Measurements from ENCODE around the gene POLR3K.
"Not testable (repeated sequence)": the region's sequence is repeated elsewhere in the genome, so short reads cannot be mapped to it uniquely, and the experiment has no call there.

GRCh38 chr16:20886-21285 is 32.5 kb downstream of the POLR3K start:
- not testable (repeated sequence) for TF ChIP-seq CTCF (conservative IDR thresholded peaks at IDR 0.05); ZFX (IDR thresholded peaks at IDR 0.05)
